TTC549 (cell line): Measurements from ENCODE around the gene UNC93B1.

Experiments
- FAIRE-seq: peaks from 2 replicates; lab custom pipeline; 2012; peaks lifted over from hg19 to GRCh38; lab: Jason Lieb, UNC

UNC93B1 gene, protein sequence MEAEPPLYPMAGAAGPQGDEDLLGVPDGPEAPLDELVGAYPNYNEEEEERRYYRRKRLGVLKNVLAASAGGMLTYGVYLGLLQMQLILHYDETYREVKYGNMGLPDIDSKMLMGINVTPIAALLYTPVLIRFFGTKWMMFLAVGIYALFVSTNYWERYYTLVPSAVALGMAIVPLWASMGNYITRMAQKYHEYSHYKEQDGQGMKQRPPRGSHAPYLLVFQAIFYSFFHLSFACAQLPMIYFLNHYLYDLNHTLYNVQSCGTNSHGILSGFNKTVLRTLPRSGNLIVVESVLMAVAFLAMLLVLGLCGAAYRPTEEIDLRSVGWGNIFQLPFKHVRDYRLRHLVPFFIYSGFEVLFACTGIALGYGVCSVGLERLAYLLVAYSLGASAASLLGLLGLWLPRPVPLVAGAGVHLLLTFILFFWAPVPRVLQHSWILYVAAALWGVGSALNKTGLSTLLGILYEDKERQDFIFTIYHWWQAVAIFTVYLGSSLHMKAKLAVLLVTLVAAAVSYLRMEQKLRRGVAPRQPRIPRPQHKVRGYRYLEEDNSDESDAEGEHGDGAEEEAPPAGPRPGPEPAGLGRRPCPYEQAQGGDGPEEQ

DNA sequence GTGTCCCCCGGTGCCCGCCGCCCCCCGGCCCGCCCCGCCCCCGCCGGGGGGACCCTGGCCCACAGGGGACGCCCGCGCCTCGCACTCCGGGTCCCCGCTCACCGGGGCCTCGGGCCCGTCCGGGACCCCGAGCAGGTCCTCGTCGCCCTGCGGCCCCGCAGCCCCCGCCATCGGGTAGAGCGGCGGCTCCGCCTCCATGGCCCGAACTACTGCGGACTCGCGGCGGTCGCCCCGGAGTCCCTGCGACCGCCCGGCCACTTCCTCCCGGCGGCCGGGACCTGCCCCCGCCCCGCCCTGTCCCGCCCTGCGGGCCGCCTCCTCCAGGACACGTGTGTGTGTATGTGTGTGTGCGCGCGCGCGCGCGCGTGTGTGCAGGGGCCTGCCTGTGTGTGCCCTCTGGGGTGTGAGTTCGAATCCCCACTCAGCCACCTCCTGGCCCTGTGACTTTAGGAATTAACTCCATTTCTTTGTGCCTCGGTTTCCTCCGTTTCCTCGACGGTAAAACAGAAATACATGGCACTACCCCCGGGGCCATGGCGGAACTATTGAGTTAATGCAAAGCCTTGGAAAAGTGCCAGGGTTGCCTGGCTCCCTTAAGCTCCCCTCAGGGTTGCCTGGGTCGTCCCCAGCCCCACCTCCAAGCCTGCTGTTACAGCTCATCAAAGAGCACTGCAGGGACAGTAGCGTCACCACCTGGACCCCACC lies at the start of gene UNC93B1:
UNC93B1 (minus strand) TSS at position 252 of the 705 bp plus-strand sequence; CDS start at position 198, 54 bp downstream.
- FAIRE-seq, result no peak

DNA sequence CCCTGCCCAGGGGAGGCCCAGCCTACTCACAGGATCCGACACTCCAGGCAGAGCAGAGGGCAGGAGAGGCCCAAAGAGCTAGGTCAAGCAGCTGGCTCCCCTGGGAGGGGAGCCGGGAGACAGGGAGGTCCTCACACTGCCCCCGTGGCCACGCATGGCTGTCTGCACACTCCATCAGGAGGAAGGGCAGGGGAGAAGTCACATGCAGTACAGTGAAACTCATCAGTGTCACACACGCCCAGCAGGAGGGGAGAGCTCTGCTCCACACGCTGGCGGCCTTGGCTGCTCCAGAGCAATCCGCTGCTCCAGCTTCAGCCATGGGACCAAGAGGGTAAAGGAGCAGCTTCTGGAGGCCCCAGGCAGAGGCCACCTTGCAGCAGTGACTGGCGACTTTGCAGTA lies 49.2 kb upstream of the UNC93B1 start:
- no peak for FAIRE-seq

DNA sequence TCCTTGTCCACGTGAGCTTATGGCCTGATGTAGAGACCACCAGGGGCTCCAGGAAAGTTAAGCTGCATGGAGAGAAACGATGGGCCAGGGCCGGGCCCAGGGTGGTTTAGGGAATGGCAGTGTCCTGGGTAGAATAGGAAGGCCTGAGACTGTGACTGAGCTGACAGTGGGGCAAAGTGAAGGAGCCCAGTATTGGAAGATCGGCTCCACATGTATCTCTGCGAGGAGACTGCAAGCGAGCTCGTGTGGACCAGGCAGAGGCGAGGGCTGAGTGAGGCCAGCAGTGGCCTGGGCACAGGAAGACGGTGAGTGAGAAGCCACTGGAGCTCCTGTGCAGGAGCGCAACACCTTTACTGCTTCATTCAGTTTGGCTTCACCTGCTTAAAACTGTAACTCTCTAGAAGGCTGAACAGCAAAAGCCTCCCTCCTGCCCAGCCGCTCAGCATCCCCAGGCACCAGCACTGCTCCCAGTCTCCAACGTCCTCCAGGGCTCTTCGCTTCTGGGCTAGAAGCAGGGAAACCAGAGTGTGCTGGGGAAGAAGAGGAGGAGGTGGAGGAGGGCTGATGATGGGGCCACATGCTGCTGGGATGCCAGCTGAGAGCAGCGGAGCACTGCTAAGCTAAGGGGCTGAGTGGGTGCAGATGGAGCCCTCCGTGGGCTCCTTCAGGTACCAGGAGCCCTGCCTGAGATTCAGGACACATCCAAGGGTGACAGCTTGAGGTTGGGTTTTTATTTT lies 48.4 kb upstream of the UNC93B1 start:
- no peak for FAIRE-seq

DNA sequence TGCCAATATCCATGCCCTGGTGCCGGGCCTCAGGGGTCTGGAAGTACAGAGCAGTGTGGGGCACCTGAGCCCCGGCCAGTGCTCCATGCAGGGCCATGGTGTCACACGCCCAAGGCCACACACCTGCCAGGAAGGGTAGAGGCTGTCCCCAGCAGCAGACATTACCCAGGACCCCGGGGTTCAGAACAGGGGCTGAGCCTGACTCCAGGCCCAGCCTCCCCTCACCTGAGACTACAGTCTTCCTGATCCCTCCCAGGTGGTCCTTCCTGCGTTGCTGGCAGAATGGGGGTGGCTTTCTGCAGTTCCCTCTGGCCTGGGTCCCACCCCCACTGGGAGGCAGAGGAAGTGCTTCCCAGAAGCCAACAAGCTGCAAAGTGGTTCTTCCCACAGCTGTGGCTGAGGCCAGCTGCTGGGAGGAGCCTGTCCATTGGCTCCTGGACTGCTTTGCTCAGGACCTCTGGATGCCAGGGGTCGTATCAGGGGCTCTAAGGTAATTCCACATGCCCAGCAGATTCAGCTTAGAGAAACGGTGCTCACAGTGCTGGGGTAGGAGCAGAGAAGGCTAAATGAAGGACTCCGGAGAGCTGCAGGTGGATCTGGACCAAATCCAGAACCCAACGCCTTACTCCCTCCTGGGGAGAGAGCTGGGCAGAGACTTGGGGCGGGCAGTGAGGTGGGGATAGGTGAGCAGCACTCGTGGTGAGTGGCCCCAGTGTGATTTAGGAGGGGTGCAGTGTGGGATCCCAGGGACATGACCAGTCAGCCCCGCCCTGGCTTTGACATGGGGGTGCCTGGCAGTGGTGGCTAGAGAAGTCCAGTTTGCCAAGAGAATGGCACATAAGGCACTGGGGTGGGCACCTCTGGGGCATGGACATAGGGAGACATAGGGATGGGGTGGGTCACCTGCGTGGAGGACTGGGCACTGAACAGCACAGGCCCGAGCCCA lies 47.6 kb upstream of the UNC93B1 start:
- FAIRE-seq, result no peak

DNA sequence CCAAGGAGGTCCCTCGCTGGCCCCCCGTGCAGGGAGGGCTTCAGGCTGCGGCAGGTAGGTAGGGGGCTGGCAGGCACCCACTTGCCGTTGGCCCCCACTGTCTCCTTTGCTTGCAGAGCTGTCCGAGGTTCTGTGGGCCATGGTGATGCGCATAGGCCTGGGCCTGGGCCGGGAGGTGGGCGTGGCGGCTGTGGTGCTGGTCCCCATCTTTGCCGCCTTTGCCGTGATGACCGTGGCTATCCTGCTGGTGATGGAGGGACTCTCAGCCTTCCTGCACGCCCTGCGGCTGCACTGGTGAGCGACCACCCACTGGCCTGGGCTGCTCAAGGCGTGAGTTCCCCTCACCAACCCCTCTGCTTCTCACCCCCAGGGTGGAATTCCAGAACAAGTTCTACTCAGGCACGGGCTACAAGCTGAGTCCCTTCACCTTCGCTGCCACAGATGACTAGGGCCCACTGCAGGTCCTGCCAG lies 46.5 kb upstream of the UNC93B1 start:
- no peak for FAIRE-seq

DNA sequence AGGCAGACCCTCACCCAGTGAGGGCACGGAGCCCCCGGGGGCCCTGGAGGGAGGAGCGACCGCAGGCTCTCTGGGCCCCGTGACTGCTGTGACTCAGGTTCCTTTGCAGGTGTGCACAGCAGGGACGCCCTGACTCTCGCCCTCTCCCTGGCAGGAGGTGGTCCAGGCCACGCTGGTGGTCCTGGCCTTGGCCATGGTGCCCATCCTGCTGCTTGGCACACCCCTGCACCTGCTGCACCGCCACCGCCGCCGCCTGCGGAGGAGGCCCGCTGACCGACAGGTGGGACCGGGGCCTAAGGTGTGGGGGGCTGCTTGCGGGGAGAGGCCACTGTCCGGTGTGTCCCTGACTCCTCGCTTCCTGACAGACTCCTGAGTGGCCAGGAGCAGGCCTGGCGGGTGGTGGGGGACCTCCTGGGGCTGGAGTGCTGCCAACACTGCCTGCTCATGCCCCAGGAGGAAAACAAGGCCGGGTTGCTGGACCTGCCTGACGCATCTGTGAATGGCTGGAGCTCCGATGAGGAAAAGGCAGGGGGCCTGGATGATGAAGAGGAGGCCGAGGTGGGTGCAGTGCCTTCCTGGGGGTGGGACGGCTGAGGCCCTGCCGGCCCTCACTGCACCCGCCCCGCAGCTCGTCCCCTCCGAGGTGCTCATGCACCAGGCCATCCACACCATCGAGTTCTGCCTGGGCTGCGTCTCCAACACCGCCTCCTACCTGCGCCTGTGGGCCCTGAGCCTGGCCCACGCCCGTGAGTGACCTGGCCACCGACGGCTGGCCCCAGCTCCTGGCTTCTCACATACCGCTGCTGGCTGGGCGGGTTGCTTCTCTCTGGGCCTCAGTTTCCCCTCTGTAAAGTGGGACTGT lies 45.8 kb upstream of the UNC93B1 start:
- FAIRE-seq, result no peak

DNA sequence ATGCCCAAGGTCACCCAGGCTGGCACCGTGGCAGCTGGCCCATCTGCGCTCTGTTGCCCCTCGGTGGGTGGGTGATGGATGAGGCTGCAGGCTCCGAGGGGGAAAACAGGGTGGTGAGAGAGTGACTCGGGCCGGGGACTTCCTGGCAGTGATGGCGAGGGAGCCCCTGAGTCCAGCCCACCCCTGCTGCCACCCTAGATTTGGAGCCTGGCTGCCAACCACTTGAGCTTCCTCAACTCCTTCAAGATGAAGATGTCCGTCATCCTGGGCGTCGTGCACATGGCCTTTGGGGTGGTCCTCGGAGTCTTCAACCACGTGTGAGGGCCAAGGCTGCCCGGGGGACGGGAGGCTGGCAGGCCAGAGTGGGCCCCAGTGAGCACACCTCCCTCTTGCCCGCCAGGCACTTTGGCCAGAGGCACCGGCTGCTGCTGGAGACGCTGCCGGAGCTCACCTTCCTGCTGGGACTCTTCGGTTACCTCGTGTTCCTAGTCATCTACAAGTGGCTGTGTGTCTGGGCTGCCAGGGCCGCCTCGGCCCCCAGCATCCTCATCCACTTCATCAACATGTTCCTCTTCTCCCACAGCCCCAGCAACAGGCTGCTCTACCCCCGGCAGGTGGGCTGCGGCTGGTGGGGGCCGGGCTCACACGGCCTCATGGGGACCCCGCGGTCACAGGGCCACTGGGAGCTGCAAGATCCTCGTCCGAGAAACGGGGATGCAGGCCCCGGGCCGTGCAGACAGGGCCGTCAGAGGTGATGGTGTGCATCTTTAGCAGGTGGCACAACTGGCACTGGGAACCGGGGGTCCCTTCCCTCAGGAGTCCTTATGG lies 45.0 kb upstream of the UNC93B1 start:
- no peak for FAIRE-seq

DNA sequence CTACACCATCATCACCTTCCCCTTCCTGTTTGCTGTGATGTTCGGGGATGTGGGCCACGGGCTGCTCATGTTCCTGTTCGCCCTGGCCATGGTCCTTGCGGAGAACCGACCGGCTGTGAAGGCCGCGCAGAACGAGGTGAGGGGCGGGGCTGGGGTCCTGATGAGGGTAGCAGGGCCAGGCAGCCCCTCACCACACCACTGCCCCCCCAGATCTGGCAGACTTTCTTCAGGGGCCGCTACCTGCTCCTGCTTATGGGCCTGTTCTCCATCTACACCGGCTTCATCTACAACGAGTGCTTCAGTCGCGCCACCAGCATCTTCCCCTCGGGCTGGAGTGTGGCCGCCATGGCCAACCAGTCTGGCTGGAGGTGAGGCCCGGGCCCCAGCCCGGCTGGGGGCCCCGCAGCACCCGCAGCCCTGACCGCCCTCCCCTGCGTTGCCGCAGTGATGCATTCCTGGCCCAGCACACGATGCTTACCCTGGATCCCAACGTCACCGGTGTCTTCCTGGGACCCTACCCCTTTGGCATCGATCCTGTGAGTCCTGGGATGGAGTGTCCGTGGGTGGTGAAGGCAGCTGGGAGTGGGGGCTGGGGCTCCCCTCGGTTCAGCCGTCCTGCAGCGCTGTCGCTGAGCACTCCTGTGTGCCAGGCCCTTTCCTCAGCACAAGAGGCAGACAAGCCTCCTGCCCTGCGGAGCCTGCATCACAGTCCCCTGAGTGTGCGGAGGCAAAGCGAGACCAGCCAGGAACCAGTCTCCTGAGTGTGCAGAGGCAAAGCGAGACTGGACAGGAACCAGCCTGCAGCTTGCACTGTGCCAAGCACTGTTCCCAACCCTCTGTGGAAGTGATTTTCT lies 43.8 kb upstream of the UNC93B1 start:
- no peak for FAIRE-seq

DNA sequence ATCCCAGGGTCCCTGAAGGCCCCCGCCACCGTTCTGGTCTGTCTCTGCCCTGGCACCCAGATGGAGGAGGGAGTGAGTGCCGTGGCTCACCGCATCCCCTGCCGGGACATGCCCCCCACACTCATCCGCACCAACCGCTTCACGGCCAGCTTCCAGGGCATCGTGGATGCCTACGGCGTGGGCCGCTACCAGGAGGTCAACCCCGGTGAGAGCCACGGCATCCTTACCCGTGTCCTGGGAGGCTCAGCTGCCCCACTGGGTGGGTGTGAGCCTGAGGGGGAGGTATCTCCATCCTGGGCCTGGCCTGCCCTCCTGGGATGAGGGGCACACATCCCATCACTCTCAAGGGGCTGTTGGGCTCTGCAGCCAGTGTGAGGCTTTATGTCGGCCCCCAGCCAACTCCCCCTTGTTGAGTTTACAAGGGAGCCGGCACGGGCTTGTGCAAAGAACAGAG lies 41.0 kb upstream of the UNC93B1 start:
- no peak for FAIRE-seq

DNA sequence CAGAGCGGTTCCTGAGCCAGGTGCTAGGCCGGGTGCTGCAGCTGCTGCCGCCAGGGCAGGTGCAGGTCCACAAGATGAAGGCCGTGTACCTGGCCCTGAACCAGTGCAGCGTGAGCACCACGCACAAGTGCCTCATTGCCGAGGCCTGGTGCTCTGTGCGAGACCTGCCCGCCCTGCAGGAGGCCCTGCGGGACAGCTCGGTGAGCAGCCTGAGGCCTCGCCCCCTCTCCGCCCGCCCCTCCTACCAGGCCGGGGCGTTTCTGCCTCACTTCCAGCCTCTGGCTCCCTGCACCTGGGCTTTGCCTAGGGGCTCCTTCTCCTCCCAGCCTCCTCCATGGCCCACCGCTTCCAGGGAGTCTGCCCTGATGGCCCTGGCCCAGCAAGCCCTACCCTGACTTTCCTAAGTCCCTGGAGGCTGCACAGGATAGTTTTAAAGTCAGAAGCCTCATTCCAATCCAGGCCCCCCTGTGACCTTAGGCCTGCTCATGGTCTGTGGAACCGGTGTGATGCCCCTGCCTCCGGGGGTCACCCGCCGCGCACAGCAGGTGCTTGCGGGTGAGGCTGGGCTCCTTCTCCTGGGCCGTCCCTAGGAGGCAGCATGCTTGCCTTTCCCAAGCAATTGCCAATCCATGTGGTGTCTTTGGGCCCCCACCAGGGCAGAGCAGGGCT lies 40.4 kb upstream of the UNC93B1 start:
- FAIRE-seq, result no peak

DNA sequence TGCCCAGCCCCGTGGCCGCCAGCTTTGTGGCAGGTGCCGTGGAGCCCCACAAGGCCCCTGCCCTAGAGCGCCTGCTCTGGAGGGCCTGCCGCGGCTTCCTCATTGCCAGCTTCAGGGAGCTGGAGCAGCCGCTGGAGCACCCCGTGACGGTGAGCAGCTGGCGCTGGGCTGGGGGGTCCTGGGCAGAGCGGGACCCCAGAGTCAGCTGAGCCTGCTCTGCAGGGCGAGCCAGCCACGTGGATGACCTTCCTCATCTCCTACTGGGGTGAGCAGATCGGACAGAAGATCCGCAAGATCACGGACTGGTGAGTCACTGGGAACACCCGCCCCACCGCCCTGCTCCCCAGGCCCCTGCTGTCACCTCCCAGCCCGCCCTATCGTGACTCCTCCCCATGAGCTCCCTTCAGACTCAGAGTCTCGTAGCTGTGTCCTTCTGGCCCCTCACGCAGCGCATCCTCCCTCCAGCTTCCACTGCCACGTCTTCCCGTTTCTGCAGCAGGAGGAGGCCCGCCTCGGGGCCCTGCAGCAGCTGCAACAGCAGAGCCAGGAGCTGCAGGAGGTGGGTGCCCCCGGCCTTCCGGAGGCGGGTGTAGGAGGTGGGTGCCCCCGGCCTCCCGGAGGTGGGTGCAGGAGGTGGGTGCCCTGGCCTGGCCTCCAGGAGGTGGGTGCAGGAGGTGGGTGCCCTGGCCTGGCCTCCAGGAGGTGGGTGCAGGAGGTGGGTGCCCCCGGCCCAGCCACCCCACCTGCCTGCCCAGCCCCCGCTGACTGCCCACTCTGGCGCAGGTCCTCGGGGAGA lies 39.6 kb upstream of the UNC93B1 start:
- FAIRE-seq, result no peak

DNA sequence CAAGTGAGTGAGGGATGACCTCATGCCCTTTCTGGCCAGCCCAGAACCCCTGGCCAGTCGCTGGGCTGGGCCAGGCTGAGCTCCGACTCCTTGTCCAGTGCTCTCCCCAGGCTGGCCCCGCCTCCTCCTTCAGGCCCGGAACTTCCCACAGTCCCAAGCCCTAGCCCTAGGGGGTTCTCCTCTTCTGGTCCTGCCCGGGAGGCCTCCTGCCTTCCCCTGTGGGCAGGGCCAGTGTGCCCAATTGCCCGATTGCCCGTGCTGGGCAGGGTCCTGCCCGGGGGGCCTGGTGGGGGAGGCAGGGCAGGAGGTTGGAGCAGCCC lies 39.1 kb upstream of the UNC93B1 start:
- FAIRE-seq, result no peak

DNA sequence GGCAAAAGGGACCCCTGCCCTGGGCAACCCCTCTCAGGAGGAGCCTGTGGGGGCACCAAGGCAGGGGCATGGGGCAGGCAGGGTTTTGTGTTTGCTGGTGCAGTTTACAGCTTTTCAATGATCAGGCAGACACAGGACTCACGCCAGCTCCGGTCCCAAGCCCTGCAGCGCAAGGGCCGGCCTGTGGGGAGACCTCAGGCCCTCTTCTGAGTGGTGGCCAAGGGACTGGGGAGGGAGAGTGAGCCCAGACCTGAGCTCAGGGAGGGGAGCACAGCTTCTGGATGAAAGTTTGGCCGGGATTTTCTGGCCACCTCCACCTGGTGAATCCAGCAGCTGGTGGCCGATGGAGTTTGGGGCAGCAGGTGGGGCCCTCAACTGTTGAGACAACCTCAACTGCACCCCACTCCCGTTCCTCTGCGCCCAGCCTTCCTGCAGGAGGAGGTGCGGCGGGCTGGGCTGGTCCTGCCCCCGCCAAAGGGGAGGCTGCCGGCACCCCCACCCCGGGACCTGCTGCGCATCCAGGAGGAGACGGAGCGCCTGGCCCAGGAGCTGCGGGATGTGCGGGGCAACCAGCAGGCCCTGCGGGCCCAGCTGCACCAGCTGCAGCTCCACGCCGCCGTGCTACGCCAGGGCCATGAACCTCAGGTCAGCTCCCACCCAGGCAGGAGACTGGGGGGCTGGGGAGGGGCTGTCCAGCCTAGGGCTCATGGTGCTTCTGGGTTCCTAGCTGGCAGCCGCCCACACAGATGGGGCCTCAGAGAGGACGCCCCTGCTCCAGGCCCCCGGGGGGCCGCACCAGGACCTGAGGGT lies 38.5 kb upstream of the UNC93B1 start:
- FAIRE-seq, result no peak

DNA sequence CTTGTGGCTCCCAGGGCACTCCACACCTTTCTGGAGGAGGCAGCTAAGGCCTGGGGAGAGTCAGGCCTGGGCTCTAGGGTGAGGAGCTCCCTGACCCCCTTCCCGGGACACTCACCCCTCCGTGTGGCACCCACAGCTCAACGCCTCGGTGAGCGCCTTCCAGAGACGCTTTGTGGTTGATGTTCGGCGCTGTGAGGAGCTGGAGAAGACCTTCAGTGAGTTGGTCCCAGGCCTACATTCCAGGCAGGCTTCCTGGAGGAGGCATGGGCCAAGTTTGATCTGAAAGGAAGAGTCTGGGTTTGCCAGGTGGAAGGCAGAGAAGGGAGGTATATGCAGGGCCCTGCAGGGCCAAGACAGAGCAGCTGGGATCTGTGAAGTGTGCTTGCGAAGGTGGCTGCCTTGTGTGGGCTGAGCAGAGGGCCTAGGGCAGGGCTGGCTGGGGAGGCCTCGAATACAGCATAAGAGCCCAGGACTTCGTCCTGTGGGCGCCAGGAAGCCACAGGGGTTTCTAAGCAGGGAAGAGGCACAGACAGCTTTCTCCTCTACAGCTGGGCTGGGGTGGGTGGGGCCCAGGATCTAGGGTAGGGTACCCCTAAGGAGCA lies 37.8 kb upstream of the UNC93B1 start:
- FAIRE-seq, result no peak

DNA sequence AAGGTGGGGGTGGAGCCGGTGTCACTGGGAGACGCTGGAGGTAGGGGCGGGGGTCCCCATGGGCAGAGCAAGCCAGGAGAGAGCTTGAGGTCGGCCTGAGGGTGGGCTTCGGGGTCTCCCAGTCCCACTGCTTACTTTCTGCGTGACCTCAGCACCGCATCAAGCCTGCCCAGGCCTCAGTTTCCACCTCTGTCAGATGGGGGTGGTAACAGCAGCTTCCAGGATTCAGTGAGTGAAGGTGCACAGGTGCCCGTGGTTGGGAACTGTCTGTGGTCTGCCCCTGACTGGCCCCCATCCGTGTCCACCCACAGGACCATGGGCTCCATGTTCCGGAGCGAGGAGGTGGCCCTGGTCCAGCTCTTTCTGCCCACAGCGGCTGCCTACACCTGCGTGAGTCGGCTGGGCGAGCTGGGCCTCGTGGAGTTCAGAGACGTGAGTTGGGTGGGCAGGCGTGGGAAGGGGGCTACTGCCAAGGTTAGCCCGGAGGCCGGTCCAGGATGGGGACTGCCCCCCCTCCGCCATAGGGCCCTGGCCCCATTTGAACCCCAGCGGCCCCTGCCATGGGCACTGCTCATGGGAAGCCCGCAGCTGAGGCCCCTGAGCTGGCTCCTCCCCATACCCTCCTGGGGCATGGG lies 37.2 kb upstream of the UNC93B1 start:
- FAIRE-seq, result no peak
